ENCODE data around the gene VIPR1.

DNA sequence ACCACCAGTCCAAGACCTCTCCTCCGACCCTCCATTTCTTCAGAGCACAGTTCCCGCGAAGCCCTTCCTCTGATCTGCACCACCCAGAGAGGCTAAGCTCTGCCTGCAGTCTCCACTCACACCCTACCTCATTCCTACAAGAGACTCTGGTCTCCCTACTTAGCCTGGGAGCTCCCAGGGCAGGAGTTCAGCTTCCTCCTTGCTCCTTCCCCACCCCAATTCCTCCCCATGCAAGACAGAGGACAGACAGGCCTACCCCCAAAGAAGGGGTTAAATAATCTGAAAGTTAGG is 12.6 kb upstream of the VIPR1 start:
- TF ChIP-seq EZH2 (IDR thresholded peaks at IDR 0.05) (no peak), POLR2AphosphoS5 (IDR thresholded peaks at IDR 0.05; ENCODE audit: borderline replicate concordance, low read depth, low read length) (no peak), FOXP2 (optimal IDR thresholded peaks at IDR 0.05; ENCODE audit: control extremely low read depth, extremely low read length, insufficient read depth) (no peak)

All from SK-N-MC (cell line).